ENCODE data around the gene TARBP2. TPM values are rescaled to one million over a fixed set of nuclear protein-coding genes. Genes with fewer than 3 reads are reported as not detected.

TARBP2 gene
- total RNA-seq, 4 donors from 2014 or later: 25.5 to 42.0 (median 28.6) TPM

DNA sequence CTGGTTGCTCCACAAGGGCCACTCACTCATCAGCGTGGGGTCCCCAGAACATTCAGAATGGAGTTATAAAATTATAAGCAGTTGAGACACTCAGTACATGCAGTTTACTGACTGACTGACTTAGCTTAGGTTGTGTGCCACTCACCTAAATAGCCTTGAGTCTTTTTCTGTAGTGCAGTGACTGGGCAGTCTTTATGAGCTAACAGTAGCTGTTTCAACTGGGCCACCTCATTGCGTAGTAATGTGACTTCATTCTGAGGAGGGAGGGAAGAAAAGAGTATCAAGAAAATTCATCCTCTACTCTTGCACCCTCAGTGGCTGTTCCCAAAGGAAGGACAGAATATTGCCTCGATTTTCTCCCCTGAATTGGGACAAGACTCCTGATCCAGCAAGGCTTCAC, 22.0 kb downstream of the TARBP2 start:
- TF ChIP-seq, protein P1, sequence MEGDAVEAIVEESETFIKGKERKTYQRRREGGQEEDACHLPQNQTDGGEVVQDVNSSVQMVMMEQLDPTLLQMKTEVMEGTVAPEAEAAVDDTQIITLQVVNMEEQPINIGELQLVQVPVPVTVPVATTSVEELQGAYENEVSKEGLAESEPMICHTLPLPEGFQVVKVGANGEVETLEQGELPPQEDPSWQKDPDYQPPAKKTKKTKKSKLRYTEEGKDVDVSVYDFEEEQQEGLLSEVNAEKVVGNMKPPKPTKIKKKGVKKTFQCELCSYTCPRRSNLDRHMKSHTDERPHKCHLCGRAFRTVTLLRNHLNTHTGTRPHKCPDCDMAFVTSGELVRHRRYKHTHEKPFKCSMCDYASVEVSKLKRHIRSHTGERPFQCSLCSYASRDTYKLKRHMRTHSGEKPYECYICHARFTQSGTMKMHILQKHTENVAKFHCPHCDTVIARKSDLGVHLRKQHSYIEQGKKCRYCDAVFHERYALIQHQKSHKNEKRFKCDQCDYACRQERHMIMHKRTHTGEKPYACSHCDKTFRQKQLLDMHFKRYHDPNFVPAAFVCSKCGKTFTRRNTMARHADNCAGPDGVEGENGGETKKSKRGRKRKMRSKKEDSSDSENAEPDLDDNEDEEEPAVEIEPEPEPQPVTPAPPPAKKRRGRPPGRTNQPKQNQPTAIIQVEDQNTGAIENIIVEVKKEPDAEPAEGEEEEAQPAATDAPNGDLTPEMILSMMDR (IDR thresholded peaks at IDR 0.05): no peak
- TF ChIP-seq EP300 (IDR thresholded peaks at IDR 0.05) (no peak), POLR2A (IDR thresholded peaks at IDR 0.05) (no peak), POLR2AphosphoS5 (IDR thresholded peaks at IDR 0.05) (no peak)
- no peaks in the 10 kb centered on the region for H3K27me3 ChIP-seq
- 95% methylated on average over 3 of the region's 3 CpGs for WGBS
- H3K9me3 ChIP-seq: no peaks in the 10 kb centered on the region
- H3K27ac ChIP-seq: no peak overlapping the region
- DNase-seq (ENCODE audit: low spot score in 2 of 2): no peak
- H3K4me1 ChIP-seq: no peaks in the 10 kb centered on the region
- peaks cover 97% of the 10 kb centered on the region for H3K36me3 ChIP-seq
- H3K4me3 ChIP-seq: no peak overlapping the region

DNA sequence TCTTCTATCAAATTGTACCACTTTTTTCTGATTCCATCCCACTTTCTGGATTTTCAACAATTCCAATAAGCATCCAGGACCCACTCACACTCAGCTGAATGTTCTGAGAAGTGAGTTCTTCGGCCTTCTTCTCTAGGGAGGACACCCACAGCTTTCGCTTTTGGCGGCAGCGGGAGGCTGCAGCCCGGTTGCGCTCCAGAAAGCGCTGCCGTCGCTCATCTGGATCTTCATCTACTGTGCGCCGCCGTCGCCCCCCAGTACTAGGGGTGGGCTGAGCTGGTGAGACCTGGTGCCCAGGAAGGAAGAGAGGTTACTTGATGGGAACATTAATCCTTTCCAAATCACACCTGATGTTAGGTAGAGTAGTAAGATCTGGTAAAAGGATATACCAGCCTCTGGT, 23.4 kb downstream of the TARBP2 start:
- H3K27ac ChIP-seq: no peak overlapping the region
- WGBS: 97% methylated on average over 13 of the region's 13 CpGs
- H3K9me3 ChIP-seq: no peaks in the 10 kb centered on the region
- DNase-seq (ENCODE audit: low spot score in 2 of 2): no peak
- H3K4me3 ChIP-seq: no peak overlapping the region
- TF ChIP-seq, protein P1 (IDR thresholded peaks at IDR 0.05): no peak
- no peak for TF ChIP-seq EP300 (IDR thresholded peaks at IDR 0.05)
- H3K4me1 ChIP-seq: no peaks in the 10 kb centered on the region
- peaks cover 97% of the 10 kb centered on the region for H3K36me3 ChIP-seq
- no peaks in the 10 kb centered on the region for H3K27me3 ChIP-seq

DNA sequence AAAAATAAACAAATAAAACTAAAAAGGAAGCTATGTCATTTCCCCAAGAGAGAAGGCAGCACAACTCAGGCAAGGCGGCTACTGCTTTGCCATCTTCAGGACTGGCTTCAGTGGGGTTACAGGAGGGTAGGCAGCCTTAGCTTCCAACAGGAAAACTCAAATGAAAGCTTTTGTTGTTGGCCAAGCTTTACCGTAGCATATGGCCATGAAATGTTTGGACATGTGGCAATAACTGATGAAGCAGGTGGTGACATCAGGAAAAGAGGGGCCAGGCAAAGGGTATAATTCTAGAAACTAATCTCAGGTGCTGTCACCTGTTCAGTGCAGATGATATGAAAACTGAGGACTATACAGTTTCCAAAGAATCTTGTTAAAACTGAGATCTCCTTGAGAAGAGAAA, 29.0 kb downstream of the TARBP2 start:
- no peaks in the 10 kb centered on the region for H3K4me1 ChIP-seq
- H3K27me3 ChIP-seq: no peaks in the 10 kb centered on the region
- 92% methylated on average over 2 of the region's 2 CpGs for WGBS
- H3K36me3 ChIP-seq: peaks cover 98% of the 10 kb centered on the region
- TF ChIP-seq EP300 (IDR thresholded peaks at IDR 0.05): no peak
- TF ChIP-seq, protein P1 (IDR thresholded peaks at IDR 0.05): no peak
- no peak for TF ChIP-seq POLR2AphosphoS5 (IDR thresholded peaks at IDR 0.05)
- TF ChIP-seq POLR2A (IDR thresholded peaks at IDR 0.05): no peak
- DNase-seq (ENCODE audit: low spot score in 2 of 2): no peak
- no peaks in the 10 kb centered on the region for H3K9me3 ChIP-seq
- H3K27ac ChIP-seq: no peak overlapping the region
- H3K4me3 ChIP-seq: no peak overlapping the region

DNA sequence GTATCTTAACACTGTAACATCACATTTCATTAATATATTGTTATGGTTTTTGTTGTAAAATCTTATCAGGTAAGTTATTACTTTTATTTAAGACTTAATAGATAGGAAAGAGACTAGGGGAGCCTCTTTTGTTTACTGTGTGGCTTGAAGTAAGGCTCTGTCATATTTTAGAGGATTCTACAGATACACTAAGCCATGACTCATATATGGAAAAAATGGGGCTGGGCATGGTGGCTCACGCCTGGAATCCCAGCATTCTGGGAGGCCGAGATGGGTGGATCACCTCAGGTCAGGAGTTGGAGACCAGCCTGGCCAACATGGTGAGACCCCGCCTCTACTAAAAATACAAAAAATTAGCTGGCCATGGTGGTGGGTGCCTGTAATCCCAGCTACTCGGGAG, 29.8 kb downstream of the TARBP2 start:
- no peaks in the 10 kb centered on the region for H3K4me1 ChIP-seq
- H3K27me3 ChIP-seq: no peaks in the 10 kb centered on the region
- no peak for DNase-seq (ENCODE audit: low spot score in 2 of 2)
- TF ChIP-seq EP300 (IDR thresholded peaks at IDR 0.05) (no peak), POLR2A (IDR thresholded peaks at IDR 0.05) (no peak), POLR2AphosphoS5 (IDR thresholded peaks at IDR 0.05) (no peak)
- TF ChIP-seq, protein P1 (IDR thresholded peaks at IDR 0.05): no peak
- H3K9me3 ChIP-seq: no peaks in the 10 kb centered on the region
- peaks cover 98% of the 10 kb centered on the region for H3K36me3 ChIP-seq
- 83% methylated on average over 4 of the region's 4 CpGs for WGBS
- H3K4me3 ChIP-seq: no peak overlapping the region
- H3K27ac ChIP-seq: no peak overlapping the region

DNA sequence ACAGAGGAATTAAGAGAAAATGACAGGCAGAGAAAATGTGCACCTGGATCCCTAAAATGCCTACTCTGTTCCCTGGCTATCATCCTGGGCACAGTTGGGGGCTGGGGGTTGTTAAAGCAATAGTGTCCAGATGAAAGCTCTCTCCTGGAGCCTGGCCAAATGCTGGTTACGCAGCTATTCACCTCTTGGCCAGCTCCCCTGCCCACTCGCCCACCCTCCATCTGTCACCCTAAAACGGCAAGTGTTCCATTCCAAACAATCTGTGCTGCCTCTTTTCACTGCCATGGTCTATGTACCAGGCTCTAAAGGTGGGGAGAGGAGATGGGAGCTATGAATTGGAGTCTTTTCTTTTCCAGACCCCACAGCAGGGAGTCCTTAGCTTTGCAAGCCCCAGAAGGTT, 30.9 kb downstream of the TARBP2 start:
- Histone ChIP-seq H3K36me3 (peaks cover 100% of the 10 kb centered on the region), H3K4me3 (no peak overlapping the region), H3K27me3 (no peaks in the 10 kb centered on the region), H3K4me1 (no peaks in the 10 kb centered on the region), H3K27ac (no peak overlapping the region), H3K9me3 (no peaks in the 10 kb centered on the region)
- TF ChIP-seq, protein P1 (IDR thresholded peaks at IDR 0.05): no peak
- TF ChIP-seq EP300 (IDR thresholded peaks at IDR 0.05) (no peak), POLR2AphosphoS5 (IDR thresholded peaks at IDR 0.05) (no peak), POLR2A (IDR thresholded peaks at IDR 0.05) (no peak)
- 61% methylated on average over 3 of the region's 3 CpGs for WGBS
- no peak for DNase-seq (ENCODE audit: low spot score in 2 of 2)
